ENCODE results near the gene RGS3. TPM values are rescaled to one million over a fixed set of nuclear protein-coding genes. Genes with fewer than 3 reads are reported as not detected.

Gene RGS3
- total and polyA plus RNA-seq, 2 donors (not counting 3 experiments of a cell fraction or from before 2014, with no cell fraction given): 356 to 416 TPM

DNA sequence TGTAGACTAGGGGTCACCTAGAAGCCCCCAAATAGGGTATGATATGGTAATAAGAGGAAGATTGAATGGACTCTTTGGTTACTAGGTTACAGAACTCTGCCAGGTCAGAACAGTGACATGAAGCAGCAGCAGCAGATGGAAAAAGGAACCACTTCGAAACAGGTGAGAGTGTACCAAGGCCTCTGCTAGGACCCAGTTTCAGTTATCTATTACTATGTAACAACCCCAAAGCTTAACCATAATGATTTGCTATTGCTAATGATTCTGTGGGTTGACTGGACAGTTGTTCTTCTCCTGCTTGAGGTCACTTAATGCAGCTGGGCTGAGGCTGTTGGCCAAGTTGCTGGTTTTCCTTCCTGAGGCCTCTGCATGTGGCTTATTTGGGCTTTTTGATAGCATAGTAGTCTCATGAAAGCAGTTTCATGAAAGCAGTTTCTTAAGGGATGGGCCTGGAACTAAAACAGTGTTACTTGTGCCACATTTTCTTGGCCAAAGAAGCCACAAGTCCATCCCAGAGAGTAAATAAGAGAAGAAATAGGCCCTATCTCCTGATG is 35.4 kb upstream of the RGS3 start:
- dilution Hi-C loops (cut with MboI; ENCODE audit: extremely low pct_ligation_motif_present, low sequenced_read_pairs): no loop called here
- BruUV-seq (replicated peaks): no TSS peak
- DNase-seq (ENCODE audit: low read depth, low spot score): no peak

More for the DNA sequence above, 35.4 kb upstream of the RGS3 start:
- H3K27ac ChIP-seq (ENCODE audit: insufficient read depth, low read depth, low read length): no peak overlapping the region
- ChIA-PET POLR2A (no interaction called here), CTCF (interaction anchor here (1.4 to 1.8 kb wide), 2 partner anchors 18 to 27 kb away, joined by 4 to 6 read pairs; partner anchors contain the start of gene ALAD)
- H3K27me3 ChIP-seq (ENCODE audit: control insufficient read depth in 2 of 2, insufficient read depth in 2 of 2, low read length in 2 of 2): peaks cover 0 to 2% of the 10 kb centered on the region in 2 experiments
- no peak overlapping the region for H3K4me2 ChIP-seq (ENCODE audit: insufficient read depth, low read length)
- intact Hi-C loops (cut with micrococcal nuclease): no loop called here
- no peaks in the 10 kb centered on the region for H3K9me1 ChIP-seq (replicated peaks; ENCODE audit: control insufficient read depth, extremely low read depth, insufficient read depth, low read length)
- no peaks in the 10 kb centered on the region for H4K20me1 ChIP-seq (replicated peaks; ENCODE audit: control insufficient read depth, extremely low read depth, insufficient read depth, low read length)
- H3K79me2 ChIP-seq (ENCODE audit: control insufficient read depth, insufficient read depth, low read length): no peaks in the 10 kb centered on the region
- H3K4me3 ChIP-seq (replicated peaks in 1 of 3; ENCODE audit: insufficient read depth in 1 of 3, low read depth in 1 of 3, low read length in 3 of 3): no peak overlapping the region
- no peak overlapping the region for H3K9ac ChIP-seq (replicated peaks; ENCODE audit: extremely low read depth, insufficient read depth, low read length)
- peaks cover 14% of the 10 kb centered on the region for H3K4me1 ChIP-seq (ENCODE audit: control insufficient read depth, extremely low read depth, insufficient read depth, low read length)
- H3K36me3 ChIP-seq (ENCODE audit: control insufficient read depth in 2 of 2, extremely low read depth in 1 of 2, insufficient read depth in 2 of 2, low read length in 2 of 2): no peaks in the 10 kb centered on the region
- no peak overlapping the region for H2AFZ ChIP-seq (ENCODE audit: low read depth, low read length)
- TF ChIP-seq GATA2 (IDR thresholded peaks at IDR 0.05; ENCODE audit: insufficient read depth, insufficient read length, low read depth, low read length): no peak
- no peak for TF ChIP-seq CTCF (IDR thresholded peaks at IDR 0.05; ENCODE audit: extremely low read depth in 1 of 2, insufficient read depth in 1 of 2, low read depth in 1 of 2, low read length in 2 of 2)
- TF ChIP-seq POLR2AphosphoS5 (IDR thresholded peaks at IDR 0.05; ENCODE audit: insufficient read depth, low read depth, low read length): no peak
- TF ChIP-seq FOS (IDR thresholded peaks at IDR 0.05; ENCODE audit: borderline replicate concordance, insufficient read depth, low read length): no peak
- TF ChIP-seq EZH2 (IDR thresholded peaks at IDR 0.05; ENCODE audit: borderline replicate concordance, low read depth, low read length, severe bottlenecking): no peak
- TF ChIP-seq, protein P1, sequence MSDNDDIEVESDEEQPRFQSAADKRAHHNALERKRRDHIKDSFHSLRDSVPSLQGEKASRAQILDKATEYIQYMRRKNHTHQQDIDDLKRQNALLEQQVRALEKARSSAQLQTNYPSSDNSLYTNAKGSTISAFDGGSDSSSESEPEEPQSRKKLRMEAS (IDR thresholded peaks at IDR 0.05; ENCODE audit: insufficient read depth, insufficient read length): no peak
- TF ChIP-seq JUN (IDR thresholded peaks at IDR 0.05; ENCODE audit: borderline replicate concordance, insufficient read depth, insufficient read length, low read depth): no peak
- no peak for TF ChIP-seq MYC (IDR thresholded peaks at IDR 0.05; ENCODE audit: low read depth, low read length)
- TF ChIP-seq POLR2A (IDR thresholded peaks at IDR 0.05; ENCODE audit: low read depth, low read length): no peak
- FAIRE-seq: no peak
- no peaks in the 10 kb centered on the region for H3K9me3 ChIP-seq (replicated peaks; ENCODE audit: control insufficient read depth, insufficient read depth, low read length)
